Gastroesophageal sphincter (tissue), 4 donors: Measurements from ENCODE around the gene NUP160. TPM values are rescaled to one million over a fixed set of nuclear protein-coding genes. Genes with fewer than 3 reads are reported as not detected.
A peak's percentile ranks its signal among the peaks of the same experiment; 100 is the strongest.

Experiments
- ATAC-seq: fragments of 150-250 bp; one replicate; pipeline ENCODE4 v1.9.1; 2016; ENCODE audit warnings: mild to moderate bottlenecking, moderate library complexity
- H3K27ac ChIP-seq, 4 donors: fragments of 200-600 bp; sonication (generic) in 3 of 4; 1 replicate in 3 of 4; 2 replicates in 1 of 4; pipeline ENCODE4 v1.5.1; 2016 to 2019
- H3K27me3 ChIP-seq: fragments of 200-600 bp; sonication (generic); one replicate; pipeline ENCODE4 v1.5.1; 2019
- H3K36me3 ChIP-seq, 2 donors: fragments of 200-600 bp; sonication (generic); one replicate each; pipeline ENCODE4 v1.5.1; 2019; ENCODE audit warnings: control low read depth in 1 of 2
- H3K4me1 ChIP-seq, 3 donors: fragments of 200-600 bp; sonication (generic); 1 replicate in 2 of 3; 2 replicates in 1 of 3; pipeline ENCODE4 v1.5.1; 2016 to 2019; ENCODE audit warnings: control low read depth in 2 of 3
- H3K4me3 ChIP-seq, 2 donors: fragments of 200-600 bp; sonication (generic); one replicate each; pipeline ENCODE4 v1.5.1; 2019; ENCODE audit warnings: mild to moderate bottlenecking in 1 of 2, moderate library complexity in 1 of 2
- H3K9me3 ChIP-seq, 3 donors: fragments of 200-600 bp; sonication (generic); one replicate each; pipeline ENCODE4 v1.5.1; 2017 to 2019; ENCODE audit warnings: control low read depth in 2 of 3
- EP300 ChIP-seq: sonication (generic); formaldehyde crosslinking; IDR thresholded peaks from one replicate; pipeline ENCODE4 v1.6.1; 2017; ENCODE audit warnings: antibody characterized with exemption, mild to moderate bottlenecking
- POLR2A ChIP-seq, 2 donors: fragments of 450-650 bp; IDR thresholded peaks; one replicate each; pipeline ENCODE4 v1.6.1; 2017; ENCODE audit warnings: antibody characterized with exemption in 2 of 2, mild to moderate bottlenecking in 2 of 2, moderate library complexity in 1 of 2
- POLR2AphosphoS5 ChIP-seq: sonication (generic); formaldehyde crosslinking; IDR thresholded peaks from one replicate; pipeline ENCODE4 v1.6.1; 2017; ENCODE audit warnings: antibody characterized with exemption
- WGBS, 2 donors: methylation state at CpG; one replicate each; pipeline ENCODE4 v1.1.5; 2018; ENCODE audit warnings: low coverage in 1 of 2; 5-methylcytosine and 5-hydroxymethylcytosine counted together
- total RNA-seq, 4 donors: library from RNA; depleted of rRNA; stranded (reverse); fragments of >200 nt; gene quantifications; one replicate each; pipeline ENCODE4 v1.1.0, GENCODE V29; 2016
- TF ChIP-seq, protein P1 (sequence below), 4 experiments: fragments of 200-600 bp in 2 of 4; fragments of 450-650 bp in 2 of 4; sonication (generic) in 1 of 4; IDR thresholded peaks; one replicate each; pipeline ENCODE4 v1.5.1; 2017 to 2019; ENCODE audit warnings: antibody characterized with exemption in 4 of 4, mild to moderate bottlenecking in 2 of 4, moderate library complexity in 2 of 4

NUP160 gene
- total RNA-seq, 4 donors from 2014 or later, result 15.7 to 34.2 (median 22.9) TPM

GRCh38 chr11:47857892-47858543 lies 9.9 kb upstream of the NUP160 start:
- Histone ChIP-seq H3K4me1 (peaks cover 0 to 20% (median 6%) of the 10 kb centered on the region in 3 donors), H3K36me3 (no peaks in the 10 kb centered on the region), H3K27me3 (no peaks in the 10 kb centered on the region), H3K4me3 (no peak overlapping the region), H3K9me3 (no peaks in the 10 kb centered on the region), H3K27ac (peak overlapping the region in 3 of 4 donors; percentile 41 to 65 (median 56))
- WGBS, 2 donors, result 3 to 18% methylated on average over 9 to 10 of the region's 10 CpGs
- peak; percentile 89 for ATAC-seq
- TF ChIP-seq POLR2AphosphoS5 (peak; percentile 57), POLR2A (IDR thresholded peaks at IDR 0.05) (no peak)
- TF ChIP-seq, protein P1, sequence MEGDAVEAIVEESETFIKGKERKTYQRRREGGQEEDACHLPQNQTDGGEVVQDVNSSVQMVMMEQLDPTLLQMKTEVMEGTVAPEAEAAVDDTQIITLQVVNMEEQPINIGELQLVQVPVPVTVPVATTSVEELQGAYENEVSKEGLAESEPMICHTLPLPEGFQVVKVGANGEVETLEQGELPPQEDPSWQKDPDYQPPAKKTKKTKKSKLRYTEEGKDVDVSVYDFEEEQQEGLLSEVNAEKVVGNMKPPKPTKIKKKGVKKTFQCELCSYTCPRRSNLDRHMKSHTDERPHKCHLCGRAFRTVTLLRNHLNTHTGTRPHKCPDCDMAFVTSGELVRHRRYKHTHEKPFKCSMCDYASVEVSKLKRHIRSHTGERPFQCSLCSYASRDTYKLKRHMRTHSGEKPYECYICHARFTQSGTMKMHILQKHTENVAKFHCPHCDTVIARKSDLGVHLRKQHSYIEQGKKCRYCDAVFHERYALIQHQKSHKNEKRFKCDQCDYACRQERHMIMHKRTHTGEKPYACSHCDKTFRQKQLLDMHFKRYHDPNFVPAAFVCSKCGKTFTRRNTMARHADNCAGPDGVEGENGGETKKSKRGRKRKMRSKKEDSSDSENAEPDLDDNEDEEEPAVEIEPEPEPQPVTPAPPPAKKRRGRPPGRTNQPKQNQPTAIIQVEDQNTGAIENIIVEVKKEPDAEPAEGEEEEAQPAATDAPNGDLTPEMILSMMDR (IDR thresholded peaks at IDR 0.05), result no peak

DNA sequence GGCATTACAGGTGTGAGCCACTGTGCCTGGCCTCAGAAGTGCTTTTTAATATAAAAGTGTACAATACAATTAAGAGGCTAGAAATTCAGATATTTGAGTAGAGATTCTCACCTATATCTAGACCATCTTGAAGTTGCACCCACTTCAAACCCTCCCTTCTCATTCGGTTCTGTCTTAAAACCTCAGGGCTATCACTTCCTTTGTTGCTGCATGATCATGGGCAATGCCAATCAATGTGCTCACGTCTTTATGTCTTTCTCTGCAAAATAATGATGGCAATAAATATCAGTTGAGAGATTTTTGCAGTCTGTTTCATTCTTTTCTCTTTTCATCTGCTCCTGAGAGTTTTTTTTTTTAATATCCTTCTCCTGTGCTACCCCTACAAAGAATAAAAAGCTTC lies 9.3 kb upstream of the NUP160 start:
- Histone ChIP-seq H3K27me3 (no peaks in the 10 kb centered on the region), H3K4me1 (peaks cover 0 to 16% (median 6%) of the 10 kb centered on the region in 3 donors), H3K9me3 (no peaks in the 10 kb centered on the region), H3K27ac (peak overlapping the region in 2 of 4 donors; percentile 41 to 65), H3K36me3 (no peaks in the 10 kb centered on the region), H3K4me3 (no peak overlapping the region)
- 53 to 55% methylated on average over 2 of the region's 2 CpGs for WGBS, 2 donors
- no peak for ATAC-seq
- TF ChIP-seq EP300 (no peak), POLR2A (IDR thresholded peaks at IDR 0.05) (no peak), POLR2AphosphoS5 (no peak)
- TF ChIP-seq, protein P1 (IDR thresholded peaks at IDR 0.05), result no peak

DNA sequence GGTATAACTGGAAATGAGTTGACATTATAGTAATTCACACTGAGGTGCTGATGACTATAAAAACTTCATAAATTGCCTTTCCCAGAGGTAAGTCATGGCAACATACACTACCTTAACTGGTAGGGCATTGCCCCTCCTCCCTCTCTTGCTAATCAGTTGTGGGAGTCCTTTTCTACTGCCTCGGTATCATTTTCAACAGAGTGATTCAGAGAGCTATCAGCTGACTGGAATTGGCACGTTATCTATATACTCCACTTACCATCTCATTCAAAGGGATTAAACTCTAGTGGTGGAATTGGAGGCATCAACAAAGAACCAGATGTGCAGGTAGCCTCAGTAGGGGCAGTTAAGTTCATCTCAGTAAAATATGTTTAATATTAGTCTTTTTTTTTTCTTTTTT lies 8.0 kb upstream of the NUP160 start:
- Histone ChIP-seq H3K4me1 (peaks cover 0 to 16% (median 6%) of the 10 kb centered on the region in 3 donors), H3K9me3 (no peaks in the 10 kb centered on the region), H3K27me3 (no peaks in the 10 kb centered on the region), H3K27ac (no peak overlapping the region), H3K4me3 (no peak overlapping the region), H3K36me3 (no peaks in the 10 kb centered on the region)
- TF ChIP-seq EP300 (no peak), POLR2A (IDR thresholded peaks at IDR 0.05) (no peak), POLR2AphosphoS5 (no peak)
- TF ChIP-seq, protein P1 (IDR thresholded peaks at IDR 0.05), result no peak
- 55 to 88% methylated on average over 2 of the region's 2 CpGs for WGBS, 2 donors
- ATAC-seq, result no peak

DNA sequence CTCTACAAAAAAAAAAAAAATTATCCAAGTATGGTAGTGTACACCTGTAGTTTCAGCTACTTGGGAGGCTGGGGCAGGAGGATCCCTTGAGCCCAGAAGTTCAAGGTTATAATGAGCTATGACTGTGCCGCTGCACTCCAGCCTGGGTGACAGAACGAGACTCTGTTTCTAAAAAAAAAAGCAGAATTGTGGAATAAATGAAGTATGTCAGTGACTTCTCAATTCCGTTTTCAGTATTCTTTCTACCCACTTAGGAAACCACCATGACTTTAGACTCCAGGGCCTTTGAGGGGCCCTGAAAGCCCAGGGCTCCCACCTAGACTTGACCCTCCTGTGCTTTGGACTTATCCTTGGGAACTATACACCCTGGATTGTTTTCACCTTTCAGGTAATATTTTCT lies 6.5 kb upstream of the NUP160 start:
- no peak overlapping the region for H3K27ac ChIP-seq
- H3K27me3 ChIP-seq, result no peaks in the 10 kb centered on the region
- ATAC-seq, result no peak
- TF ChIP-seq EP300 (no peak), POLR2A (IDR thresholded peaks at IDR 0.05) (no peak), POLR2AphosphoS5 (no peak)
- TF ChIP-seq, protein P1 (IDR thresholded peaks at IDR 0.05), result no peak
- no peaks in the 10 kb centered on the region for H3K36me3 ChIP-seq
- H3K4me3 ChIP-seq, result no peak overlapping the region
- H3K9me3 ChIP-seq, result no peaks in the 10 kb centered on the region
- WGBS, 2 donors, result 82 to 85% methylated on average over 3 of the region's 3 CpGs
- peaks cover 0 to 16% (median 6%) of the 10 kb centered on the region in 3 donors for H3K4me1 ChIP-seq

DNA sequence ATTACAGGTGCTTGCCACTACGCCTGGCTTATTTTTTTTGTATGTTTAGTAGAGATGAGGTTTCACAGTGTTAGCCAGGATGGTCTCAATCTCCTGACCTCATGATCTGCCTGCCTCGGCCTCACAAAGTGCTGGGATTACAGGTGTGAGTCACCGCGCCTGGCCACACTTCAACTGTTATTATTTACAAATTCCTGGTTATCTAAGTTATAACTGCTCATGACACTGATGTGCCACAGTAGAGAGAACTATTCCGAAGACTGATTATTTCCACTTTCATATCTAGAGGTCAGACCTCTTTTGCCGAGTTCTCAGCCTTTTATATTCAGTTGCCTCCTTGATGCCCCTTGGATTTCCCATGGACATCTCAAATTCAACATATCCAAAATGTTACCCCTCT lies 3.9 kb upstream of the NUP160 start:
- Histone ChIP-seq H3K27ac (no peak overlapping the region), H3K9me3 (no peaks in the 10 kb centered on the region), H3K4me3 (no peak overlapping the region), H3K4me1 (peaks cover 0 to 15% (median 6%) of the 10 kb centered on the region in 3 donors), H3K36me3 (no peaks in the 10 kb centered on the region), H3K27me3 (no peaks in the 10 kb centered on the region)
- ATAC-seq, result no peak
- 84 to 93% methylated on average over 2 to 6 of the region's 6 CpGs for WGBS, 2 donors
- TF ChIP-seq, protein P1 (IDR thresholded peaks at IDR 0.05), result no peak
- TF ChIP-seq POLR2A (IDR thresholded peaks at IDR 0.05) (no peak), EP300 (no peak), POLR2AphosphoS5 (no peak)
